ENCODE data around the gene LSAMP. TPM values are rescaled to one million over a fixed set of nuclear protein-coding genes. Genes with fewer than 3 reads are reported as not detected.
A peak's percentile ranks its signal among the peaks of the same experiment; 100 is the strongest.

LSAMP gene
- total and polyA plus RNA-seq, 2 experiments from 2014 or later, result 2.0 to 2.9 TPM

- Histone ChIP-seq H4K20me1 (replicated peaks; ENCODE audit: insufficient read depth) (no peaks in the 10 kb centered on the region), H3K9me2 (ENCODE audit: insufficient read depth) (no peaks in the 10 kb centered on the region), H3F3A (replicated peaks; ENCODE audit: low read depth) (no peaks in the 10 kb centered on the region), H3K27me3 (ENCODE audit: insufficient read depth) (peaks cover 4% of the 10 kb centered on the region; the same call in 1 of the 2 replicates), H3K4me2 (no peak overlapping the region), H3K27ac (ENCODE audit: low read depth) (no peak overlapping the region), H3K4me3 (no peak overlapping the region), H2AFZ (no peak overlapping the region), H3K4me1 (ENCODE audit: insufficient read depth) (peaks cover 28% of the 10 kb centered on the region), H3K79me2 (replicated peaks; ENCODE audit: insufficient read depth) (no peaks in the 10 kb centered on the region), H3K36me3 (ENCODE audit: insufficient read depth) (no peaks in the 10 kb centered on the region)
- TF ChIP-seq, protein P1, sequence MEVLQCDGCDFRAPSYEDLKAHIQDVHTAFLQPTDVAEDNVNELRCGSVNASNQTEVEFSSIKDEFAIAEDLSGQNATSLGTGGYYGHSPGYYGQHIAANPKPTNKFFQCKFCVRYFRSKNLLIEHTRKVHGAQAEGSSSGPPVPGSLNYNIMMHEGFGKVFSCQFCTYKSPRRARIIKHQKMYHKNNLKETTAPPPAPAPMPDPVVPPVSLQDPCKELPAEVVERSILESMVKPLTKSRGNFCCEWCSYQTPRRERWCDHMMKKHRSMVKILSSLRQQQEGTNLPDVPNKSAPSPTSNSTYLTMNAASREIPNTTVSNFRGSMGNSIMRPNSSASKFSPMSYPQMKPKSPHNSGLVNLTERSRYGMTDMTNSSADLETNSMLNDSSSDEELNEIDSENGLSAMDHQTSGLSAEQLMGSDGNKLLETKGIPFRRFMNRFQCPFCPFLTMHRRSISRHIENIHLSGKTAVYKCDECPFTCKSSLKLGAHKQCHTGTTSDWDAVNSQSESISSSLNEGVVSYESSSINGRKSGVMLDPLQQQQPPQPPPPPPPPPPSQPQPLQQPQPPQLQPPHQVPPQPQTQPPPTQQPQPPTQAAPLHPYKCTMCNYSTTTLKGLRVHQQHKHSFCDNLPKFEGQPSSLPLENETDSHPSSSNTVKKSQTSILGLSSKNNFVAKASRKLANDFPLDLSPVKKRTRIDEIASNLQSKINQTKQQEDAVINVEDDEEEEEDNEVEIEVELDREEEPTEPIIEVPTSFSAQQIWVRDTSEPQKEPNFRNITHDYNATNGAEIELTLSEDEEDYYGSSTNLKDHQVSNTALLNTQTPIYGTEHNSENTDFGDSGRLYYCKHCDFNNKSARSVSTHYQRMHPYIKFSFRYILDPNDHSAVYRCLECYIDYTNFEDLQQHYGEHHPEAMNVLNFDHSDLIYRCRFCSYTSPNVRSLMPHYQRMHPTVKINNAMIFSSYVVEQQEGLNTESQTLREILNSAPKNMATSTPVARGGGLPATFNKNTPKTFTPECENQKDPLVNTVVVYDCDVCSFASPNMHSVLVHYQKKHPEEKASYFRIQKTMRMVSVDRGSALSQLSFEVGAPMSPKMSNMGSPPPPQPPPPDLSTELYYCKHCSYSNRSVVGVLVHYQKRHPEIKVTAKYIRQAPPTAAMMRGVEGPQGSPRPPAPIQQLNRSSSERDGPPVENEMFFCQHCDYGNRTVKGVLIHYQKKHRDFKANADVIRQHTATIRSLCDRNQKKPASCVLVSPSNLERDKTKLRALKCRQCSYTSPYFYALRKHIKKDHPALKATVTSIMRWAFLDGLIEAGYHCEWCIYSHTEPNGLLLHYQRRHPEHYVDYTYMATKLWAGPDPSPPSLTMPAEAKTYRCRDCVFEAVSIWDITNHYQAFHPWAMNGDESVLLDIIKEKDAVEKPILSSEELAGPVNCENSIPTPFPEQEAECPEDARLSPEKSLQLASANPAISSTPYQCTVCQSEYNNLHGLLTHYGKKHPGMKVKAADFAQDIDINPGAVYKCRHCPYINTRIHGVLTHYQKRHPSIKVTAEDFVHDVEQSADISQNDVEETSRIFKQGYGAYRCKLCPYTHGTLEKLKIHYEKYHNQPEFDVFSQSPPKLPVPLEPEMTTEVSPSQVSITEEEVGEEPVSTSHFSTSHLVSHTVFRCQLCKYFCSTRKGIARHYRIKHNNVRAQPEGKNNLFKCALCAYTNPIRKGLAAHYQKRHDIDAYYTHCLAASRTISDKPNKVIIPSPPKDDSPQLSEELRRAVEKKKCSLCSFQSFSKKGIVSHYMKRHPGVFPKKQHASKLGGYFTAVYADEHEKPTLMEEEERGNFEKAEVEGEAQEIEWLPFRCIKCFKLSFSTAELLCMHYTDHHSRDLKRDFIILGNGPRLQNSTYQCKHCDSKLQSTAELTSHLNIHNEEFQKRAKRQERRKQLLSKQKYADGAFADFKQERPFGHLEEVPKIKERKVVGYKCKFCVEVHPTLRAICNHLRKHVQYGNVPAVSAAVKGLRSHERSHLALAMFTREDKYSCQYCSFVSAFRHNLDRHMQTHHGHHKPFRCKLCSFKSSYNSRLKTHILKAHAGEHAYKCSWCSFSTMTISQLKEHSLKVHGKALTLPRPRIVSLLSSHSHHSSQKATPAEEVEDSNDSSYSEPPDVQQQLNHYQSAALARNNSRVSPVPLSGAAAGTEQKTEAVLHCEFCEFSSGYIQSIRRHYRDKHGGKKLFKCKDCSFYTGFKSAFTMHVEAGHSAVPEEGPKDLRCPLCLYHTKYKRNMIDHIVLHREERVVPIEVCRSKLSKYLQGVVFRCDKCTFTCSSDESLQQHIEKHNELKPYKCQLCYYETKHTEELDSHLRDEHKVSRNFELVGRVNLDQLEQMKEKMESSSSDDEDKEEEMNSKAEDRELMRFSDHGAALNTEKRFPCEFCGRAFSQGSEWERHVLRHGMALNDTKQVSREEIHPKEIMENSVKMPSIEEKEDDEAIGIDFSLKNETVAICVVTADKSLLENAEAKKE (CRISPR knock-in tag; IDR thresholded peaks at IDR 0.05), result no peak
- no peak for TF ChIP-seq POLR2AphosphoS5 (IDR thresholded peaks at IDR 0.05; ENCODE audit: low read depth)
- no peak for TF ChIP-seq STAT1 (IDR thresholded peaks at IDR 0.05; ENCODE audit: unreplicated experiment)
- no peak for TF ChIP-seq EZH2 (IDR thresholded peaks at IDR 0.05; ENCODE audit: low read depth, unreplicated experiment)
- no peak for TF ChIP-seq CREB1 (CRISPR knock-in tag; IDR thresholded peaks at IDR 0.05; ENCODE audit: low read depth)
- no peak for TF ChIP-seq ZNF114 (CRISPR knock-in tag; IDR thresholded peaks at IDR 0.05)
- no peak for TF ChIP-seq ZNF331 (CRISPR knock-in tag; IDR thresholded peaks at IDR 0.05; ENCODE audit: low read depth)
- TF ChIP-seq, protein P2, sequence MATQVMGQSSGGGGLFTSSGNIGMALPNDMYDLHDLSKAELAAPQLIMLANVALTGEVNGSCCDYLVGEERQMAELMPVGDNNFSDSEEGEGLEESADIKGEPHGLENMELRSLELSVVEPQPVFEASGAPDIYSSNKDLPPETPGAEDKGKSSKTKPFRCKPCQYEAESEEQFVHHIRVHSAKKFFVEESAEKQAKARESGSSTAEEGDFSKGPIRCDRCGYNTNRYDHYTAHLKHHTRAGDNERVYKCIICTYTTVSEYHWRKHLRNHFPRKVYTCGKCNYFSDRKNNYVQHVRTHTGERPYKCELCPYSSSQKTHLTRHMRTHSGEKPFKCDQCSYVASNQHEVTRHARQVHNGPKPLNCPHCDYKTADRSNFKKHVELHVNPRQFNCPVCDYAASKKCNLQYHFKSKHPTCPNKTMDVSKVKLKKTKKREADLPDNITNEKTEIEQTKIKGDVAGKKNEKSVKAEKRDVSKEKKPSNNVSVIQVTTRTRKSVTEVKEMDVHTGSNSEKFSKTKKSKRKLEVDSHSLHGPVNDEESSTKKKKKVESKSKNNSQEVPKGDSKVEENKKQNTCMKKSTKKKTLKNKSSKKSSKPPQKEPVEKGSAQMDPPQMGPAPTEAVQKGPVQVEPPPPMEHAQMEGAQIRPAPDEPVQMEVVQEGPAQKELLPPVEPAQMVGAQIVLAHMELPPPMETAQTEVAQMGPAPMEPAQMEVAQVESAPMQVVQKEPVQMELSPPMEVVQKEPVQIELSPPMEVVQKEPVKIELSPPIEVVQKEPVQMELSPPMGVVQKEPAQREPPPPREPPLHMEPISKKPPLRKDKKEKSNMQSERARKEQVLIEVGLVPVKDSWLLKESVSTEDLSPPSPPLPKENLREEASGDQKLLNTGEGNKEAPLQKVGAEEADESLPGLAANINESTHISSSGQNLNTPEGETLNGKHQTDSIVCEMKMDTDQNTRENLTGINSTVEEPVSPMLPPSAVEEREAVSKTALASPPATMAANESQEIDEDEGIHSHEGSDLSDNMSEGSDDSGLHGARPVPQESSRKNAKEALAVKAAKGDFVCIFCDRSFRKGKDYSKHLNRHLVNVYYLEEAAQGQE (IDR thresholded peaks at IDR 0.05; ENCODE audit: unreplicated experiment), result no peak
- TF ChIP-seq, protein P3, sequence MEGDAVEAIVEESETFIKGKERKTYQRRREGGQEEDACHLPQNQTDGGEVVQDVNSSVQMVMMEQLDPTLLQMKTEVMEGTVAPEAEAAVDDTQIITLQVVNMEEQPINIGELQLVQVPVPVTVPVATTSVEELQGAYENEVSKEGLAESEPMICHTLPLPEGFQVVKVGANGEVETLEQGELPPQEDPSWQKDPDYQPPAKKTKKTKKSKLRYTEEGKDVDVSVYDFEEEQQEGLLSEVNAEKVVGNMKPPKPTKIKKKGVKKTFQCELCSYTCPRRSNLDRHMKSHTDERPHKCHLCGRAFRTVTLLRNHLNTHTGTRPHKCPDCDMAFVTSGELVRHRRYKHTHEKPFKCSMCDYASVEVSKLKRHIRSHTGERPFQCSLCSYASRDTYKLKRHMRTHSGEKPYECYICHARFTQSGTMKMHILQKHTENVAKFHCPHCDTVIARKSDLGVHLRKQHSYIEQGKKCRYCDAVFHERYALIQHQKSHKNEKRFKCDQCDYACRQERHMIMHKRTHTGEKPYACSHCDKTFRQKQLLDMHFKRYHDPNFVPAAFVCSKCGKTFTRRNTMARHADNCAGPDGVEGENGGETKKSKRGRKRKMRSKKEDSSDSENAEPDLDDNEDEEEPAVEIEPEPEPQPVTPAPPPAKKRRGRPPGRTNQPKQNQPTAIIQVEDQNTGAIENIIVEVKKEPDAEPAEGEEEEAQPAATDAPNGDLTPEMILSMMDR (conservative IDR thresholded peaks at IDR 0.05; ENCODE audit: low read depth in 2 of 2), result peak; percentile 29 to 39; a peak in 3 of 4 replicates
- H3K36me3 Mint-ChIP-seq (ENCODE audit: low read depth), result no peaks in the 10 kb centered on the region
- no peak overlapping the region for H3K27ac Mint-ChIP-seq
- H3K4me3 Mint-ChIP-seq, result no peak overlapping the region
- no peak for DNase-seq (ENCODE audit: low spot score)
- ATAC-seq, result no peak
- H3K9me3 Mint-ChIP-seq, result no peaks in the 10 kb centered on the region
- H3K27me3 Mint-ChIP-seq (ENCODE audit: insufficient read depth, low read depth, poor library complexity), result no peaks in the 10 kb centered on the region
- H3K4me1 Mint-ChIP-seq, result peaks cover 23% of the 10 kb centered on the region
These were observed 108.1 kb downstream of the LSAMP start for GRCh38 chr3:116337229-116337628.
